ENCODE results near the gene CDKN2B-AS1.
A peak's percentile ranks its signal among the peaks of the same experiment; 100 is the strongest.

The CDKN2B-AS1 gene

GRCh38 chr9:22118810-22119521 is 124.4 kb downstream of the CDKN2B-AS1 start:
- DNase-seq (ENCODE audit: low read depth) = no peak

GRCh38 chr9:22119522-22120158 is 125.0 kb downstream of the CDKN2B-AS1 start:
- peak; percentile 48 for DNase-seq (ENCODE audit: low read depth)

GRCh38 chr9:22120159-22120549 is 125.6 kb downstream of the CDKN2B-AS1 start:
- no peak for DNase-seq (ENCODE audit: low read depth)

- DNase-seq (ENCODE audit: low read depth) = no peak
Measured at GRCh38 chr9:22120595-22120994, 126.0 kb downstream of the CDKN2B-AS1 start.

- no peak for DNase-seq (ENCODE audit: low read depth)
Measured at GRCh38 chr9:22124263-22125011, 129.8 kb downstream of the CDKN2B-AS1 start.

GRCh38 chr9:22129133-22129532 is 134.5 kb downstream of the CDKN2B-AS1 start:
- no peak for DNase-seq (ENCODE audit: low read depth)

GRCh38 chr9:22129633-22130032 is 135.0 kb downstream of the CDKN2B-AS1 start:
- no peak for DNase-seq (ENCODE audit: low read depth)

GRCh38 chr9:22131817-22132216 is 137.2 kb downstream of the CDKN2B-AS1 start:
- DNase-seq (ENCODE audit: low read depth) = no peak

GRCh38 chr9:22134390-22134789 is 139.8 kb downstream of the CDKN2B-AS1 start:
- DNase-seq (ENCODE audit: low read depth) = no peak

- peak; percentile 45 for DNase-seq (ENCODE audit: low read depth)
Measured at GRCh38 chr9:22136461-22137096, 142.0 kb downstream of the CDKN2B-AS1 start.

- DNase-seq (ENCODE audit: low read depth) = no peak
Measured at GRCh38 chr9:22138956-22139660, 144.5 kb downstream of the CDKN2B-AS1 start.

- DNase-seq (ENCODE audit: low read depth) = no peak
Measured at GRCh38 chr9:22141908-22142307, 147.3 kb downstream of the CDKN2B-AS1 start.

GRCh38 chr9:22142671-22143070 is 148.1 kb downstream of the CDKN2B-AS1 start:
- DNase-seq (ENCODE audit: low read depth) = peak; percentile 4

GRCh38 chr9:22143799-22144625 is 149.4 kb downstream of the CDKN2B-AS1 start:
- DNase-seq (ENCODE audit: low read depth) = peak; percentile 62

GRCh38 chr9:22146604-22147003 is 152.0 kb downstream of the CDKN2B-AS1 start:
- DNase-seq (ENCODE audit: low read depth) = no peak

- DNase-seq (ENCODE audit: low read depth) = peak; percentile 70
Measured at GRCh38 chr9:22147813-22148527, 153.4 kb downstream of the CDKN2B-AS1 start.

- no peak for DNase-seq (ENCODE audit: low read depth)
Measured at GRCh38 chr9:22148528-22148875, 153.9 kb downstream of the CDKN2B-AS1 start.

GRCh38 chr9:22148876-22149637 is 154.5 kb downstream of the CDKN2B-AS1 start:
- DNase-seq (ENCODE audit: low read depth) = peak; percentile 29

- no peak for DNase-seq (ENCODE audit: low read depth)
Measured at GRCh38 chr9:22154064-22154463, 159.5 kb downstream of the CDKN2B-AS1 start.

- DNase-seq (ENCODE audit: low read depth) = no peak
Measured at GRCh38 chr9:22156586-22156985, 162.0 kb downstream of the CDKN2B-AS1 start.
